Frontal cortex (tissue), 4 donors: ENCODE measurements around the gene NRXN3. TPM values are rescaled to one million over a fixed set of nuclear protein-coding genes. Genes with fewer than 3 reads are reported as not detected.
"Not testable (repeated sequence)": the region's sequence is repeated elsewhere in the genome, so short reads cannot be mapped to it uniquely, and the experiment has no call there.

Source experiments
- DNase-seq, 2 donors: peaks; one replicate each; pipeline ENCODE4 v3.0.0; 2012; ENCODE audit warnings: low spot score in 2 of 2
- FAIRE-seq: peaks from 2 replicates; lab custom pipeline; 2012; peaks lifted over from hg19 to GRCh38; lab: Jason Lieb, UNC
- total RNA-seq: library from RNA; depleted of rRNA; stranded (reverse); fragments of >200 nt; gene quantifications from one replicate; pipeline ENCODE4 v1.2.3, GENCODE V29; 2014
- donor health status: control.
- donor health status: control.
- donor health status: control.

The NRXN3 gene
- total RNA-seq, 1 donor from 2014 or later, result 44.8 TPM

DNA sequence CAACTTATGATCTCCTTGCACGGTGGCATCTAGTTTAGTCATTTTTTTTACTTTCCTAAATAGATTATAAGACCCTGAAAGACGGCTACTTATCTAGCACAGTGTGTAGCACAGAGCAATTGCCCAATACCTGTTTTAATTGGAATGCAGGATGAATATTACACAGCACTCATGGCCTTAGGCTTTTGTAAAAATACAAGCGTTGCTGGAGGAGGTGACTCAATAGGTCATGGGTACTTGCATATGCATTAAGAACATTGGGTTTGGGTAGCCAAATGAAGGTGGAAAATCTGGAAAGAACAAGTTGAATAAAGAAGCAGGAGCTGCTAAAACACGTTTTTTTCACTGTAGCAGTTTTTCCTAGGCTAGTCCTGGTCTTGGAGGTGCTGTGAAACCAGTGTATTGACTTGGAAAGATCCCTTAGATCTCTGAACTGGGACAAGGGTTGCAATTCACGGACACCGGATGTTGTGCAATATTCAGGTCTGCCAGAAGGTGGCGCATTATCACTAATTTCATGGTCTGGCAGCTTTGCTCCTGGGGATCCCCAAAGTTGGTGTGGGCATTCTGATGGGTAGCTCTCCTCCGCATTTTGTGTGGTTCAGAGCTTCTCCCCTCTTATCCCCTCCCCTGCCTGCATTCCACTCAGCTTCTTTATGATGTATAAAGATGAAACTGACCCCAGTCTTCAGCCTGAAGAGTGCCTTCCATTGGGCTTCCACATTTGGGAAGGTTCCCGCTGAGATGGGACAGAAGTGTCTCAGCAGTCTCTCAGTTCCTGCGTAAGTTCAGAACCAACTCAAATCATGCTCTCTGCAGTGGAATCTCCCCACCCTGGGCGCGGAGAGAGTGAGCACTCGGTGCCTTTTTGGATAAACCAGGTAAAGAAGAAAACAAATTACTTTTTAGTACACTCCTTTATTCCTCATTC is 278.3 kb downstream of the NRXN3 start:
- DNase-seq (peak; percentile 7 to 30), FAIRE-seq (no peak)

DNA sequence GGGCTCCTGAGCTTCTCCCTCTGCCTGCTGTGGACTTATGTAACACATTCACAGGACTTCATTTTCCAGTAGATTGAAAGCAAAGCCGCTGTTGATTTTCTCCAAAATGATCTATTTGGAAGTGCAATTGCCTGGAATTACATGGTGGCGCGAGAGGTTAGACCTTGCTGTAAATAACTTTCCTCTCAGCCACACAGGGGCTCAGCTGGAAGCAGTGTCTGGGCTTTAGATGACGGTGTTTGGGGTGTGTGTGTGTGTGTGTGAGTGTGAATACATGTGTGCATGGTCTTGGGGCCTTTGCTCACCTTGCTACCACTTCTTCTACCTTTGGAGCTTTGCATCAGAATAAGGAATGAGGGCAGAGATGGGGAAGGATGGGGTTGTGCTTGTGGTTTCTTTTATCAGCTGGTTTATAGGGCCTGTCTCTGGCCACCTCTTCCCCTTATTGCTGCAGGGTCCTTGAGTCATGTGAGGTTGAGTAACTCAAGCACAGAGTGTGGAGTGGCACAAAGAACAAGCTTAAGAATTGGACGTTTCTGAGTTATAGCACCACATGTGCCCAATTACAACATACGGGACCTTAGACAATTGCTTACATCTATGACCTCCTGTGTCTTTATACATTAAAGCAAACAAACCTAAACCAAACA is 280.6 kb downstream of the NRXN3 start:
- DNase-seq (no peak), FAIRE-seq (no peak)

DNA sequence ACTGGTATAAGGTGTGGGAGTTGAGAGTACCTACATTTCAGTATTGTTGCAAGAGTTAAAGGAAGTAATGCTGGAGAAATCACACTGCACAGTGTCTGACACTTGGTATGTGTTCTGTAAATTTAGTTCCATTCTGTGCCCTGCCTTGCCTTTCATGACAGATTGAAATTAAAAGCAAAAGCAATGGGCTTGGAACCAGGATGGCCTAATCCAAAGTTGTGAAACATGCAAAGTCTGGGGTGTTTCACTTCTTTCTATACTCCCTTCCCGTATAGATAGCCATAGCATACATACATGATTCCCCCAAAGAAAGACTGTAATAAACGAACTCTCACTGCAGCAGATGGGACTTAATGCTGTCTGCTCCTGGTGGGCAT is 281.1 kb downstream of the NRXN3 start:
- DNase-seq (no peak), FAIRE-seq (no peak)

DNA sequence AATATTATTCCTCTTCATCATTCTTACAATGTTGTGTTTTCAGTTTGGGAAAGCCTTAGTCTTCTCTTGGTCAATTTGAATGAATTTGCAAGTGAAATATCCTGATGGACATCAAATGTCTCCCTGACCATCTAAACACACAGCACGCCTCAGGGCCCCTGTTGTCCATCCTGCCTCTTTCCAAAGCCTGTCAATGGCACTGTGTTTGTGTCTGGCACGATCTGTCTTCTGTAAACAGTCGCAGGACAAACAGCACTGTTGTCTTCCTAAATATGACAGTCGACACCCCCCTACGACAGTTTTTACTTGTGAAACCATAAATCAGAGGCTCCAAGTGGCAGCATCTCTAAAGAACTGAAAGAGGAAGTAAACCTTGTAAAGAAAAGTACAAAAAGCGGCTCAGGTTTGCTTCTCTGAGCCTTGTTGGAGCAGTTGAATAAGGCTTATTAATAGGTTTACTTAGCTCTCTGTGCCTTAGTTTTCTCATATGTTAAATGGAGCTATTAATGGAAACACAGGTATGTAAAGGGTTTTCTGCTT is 285.8 kb downstream of the NRXN3 start:
- DNase-seq (peak in 1 of 2 donors; percentile 2), FAIRE-seq (no peak)

DNA sequence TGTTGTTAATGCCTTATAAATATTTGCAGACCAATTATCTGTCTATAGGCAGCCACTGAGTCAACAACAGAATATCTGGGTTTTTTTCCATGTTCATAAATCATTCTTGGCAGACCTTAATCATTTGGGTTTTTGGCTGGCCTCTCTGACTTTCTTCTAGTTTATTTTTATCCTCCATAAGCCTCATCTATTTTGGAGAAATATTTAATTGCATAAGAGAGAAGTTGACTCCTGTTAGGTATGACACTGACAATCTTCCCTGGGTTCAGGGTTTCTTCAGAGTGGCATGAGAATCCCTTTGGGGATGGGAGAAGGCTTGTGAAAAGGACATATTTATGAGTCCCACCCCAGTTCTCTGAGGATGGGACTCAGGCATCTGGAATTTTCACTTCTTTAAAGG is 299.8 kb downstream of the NRXN3 start:
- FAIRE-seq, result no peak
- no peak for DNase-seq

DNA sequence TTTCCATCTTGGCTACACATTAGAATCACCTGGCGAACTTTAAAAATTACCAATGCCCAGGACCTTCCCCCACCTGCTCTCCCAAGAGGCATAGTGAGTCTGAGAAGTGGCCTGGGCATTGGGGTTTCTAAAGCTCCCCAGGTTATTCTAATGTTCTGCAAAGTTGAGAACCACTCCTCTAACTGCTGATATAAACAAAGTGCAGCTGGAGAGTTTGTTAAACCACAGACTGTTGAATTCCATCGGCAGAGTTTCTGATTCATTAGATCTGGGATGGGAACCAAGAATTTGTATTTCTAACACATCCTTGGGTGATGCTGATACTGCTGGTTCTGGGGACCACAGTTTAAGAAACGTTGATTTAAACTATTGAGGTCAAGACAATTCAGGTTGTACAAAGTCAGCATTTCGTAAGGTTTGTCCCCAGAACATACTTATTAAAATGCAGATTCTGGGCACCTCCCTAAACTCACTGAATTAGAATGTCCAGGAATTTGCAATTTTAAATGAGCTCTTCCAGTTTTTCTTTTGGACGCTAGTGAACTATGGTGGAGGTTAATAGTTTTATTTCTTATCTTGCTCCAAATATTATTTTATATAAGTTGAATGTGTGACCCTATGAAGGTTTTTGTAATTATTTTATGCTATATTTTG is 309.1 kb downstream of the NRXN3 start:
- FAIRE-seq, result no peak
- DNase-seq, result no peak

DNA sequence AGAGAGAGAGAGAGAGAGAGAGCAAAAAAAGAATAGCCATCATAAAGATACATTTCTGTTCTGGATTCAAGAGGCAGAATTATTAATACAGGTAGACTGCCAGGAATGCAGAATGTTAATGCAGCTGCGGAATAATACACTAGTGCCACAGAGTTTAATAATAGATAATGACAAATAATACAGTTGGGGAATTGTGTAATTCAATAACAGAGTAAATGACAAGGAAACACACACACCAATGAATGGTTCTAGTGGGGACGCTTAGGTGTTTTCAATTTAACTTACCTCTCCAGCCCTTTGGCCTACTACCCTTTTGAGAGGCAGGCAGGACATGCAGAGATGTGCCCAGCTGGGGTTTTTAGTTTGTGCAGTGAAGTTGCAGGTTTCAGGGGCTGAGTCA is 313.9 kb downstream of the NRXN3 start:
- DNase-seq, result no peak

DNA sequence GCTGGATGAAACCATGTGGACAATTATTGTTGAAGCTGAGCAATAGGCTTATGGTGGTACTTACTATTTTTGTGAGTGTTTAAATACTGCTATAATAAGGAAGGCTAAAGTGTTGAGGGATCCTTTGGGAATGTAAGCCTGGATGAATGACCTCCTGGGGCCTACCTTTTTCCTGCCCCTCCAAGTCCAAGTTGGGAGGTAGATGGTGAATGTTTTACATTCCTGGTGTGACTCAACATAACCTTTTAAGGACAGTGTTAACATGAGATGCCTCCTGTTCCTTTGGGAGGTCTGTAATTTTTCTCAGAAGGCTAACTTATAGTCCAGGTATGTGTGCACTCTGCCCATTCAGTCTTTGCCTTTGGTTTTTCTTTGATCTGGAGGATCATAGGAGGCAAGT is 315.9 kb downstream of the NRXN3 start:
- FAIRE-seq (no peak), DNase-seq (no peak)

More for the DNA sequence above, 313.9 kb downstream of the NRXN3 start:
- FAIRE-seq, result no peak

DNA sequence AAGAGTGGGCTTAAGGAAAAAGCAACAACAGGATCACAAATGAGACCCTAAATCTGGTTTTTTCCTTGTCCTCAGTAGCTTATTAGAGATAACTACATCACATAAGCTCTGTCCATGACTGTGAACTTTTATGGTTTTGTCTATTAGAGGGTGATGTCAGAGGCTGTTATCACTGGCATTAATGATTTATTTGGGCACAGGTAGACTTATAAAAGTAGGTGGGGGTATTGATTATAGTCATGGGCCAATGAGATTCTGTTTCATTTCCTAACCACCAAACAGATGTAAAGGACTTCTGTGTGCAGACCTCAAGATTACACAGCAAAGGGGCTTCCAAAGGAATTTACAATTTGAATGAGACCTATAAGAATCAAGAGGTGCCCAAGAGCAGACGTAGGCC is 316.4 kb downstream of the NRXN3 start:
- FAIRE-seq (no peak), DNase-seq (no peak)

DNA sequence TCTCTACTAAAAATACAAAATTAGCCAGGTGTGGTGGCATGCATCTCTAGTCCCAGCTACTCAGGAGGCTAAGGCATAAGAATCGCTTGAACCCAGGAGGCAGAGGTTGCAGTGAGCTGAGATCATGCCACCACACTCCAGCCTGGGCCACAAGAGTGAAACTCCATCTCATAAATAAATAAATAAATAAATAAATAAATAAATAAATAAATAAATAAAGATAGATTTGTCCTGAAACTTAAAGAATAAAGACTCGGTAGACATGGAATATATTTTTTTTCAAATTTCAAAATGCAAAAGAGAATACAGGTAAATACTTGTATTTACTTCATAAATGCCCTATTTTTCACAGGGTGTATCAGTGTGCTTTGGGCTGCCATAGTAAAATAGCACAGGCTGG is 317.4 kb downstream of the NRXN3 start:
- DNase-seq, FAIRE-seq: not testable (repeated sequence)

DNA sequence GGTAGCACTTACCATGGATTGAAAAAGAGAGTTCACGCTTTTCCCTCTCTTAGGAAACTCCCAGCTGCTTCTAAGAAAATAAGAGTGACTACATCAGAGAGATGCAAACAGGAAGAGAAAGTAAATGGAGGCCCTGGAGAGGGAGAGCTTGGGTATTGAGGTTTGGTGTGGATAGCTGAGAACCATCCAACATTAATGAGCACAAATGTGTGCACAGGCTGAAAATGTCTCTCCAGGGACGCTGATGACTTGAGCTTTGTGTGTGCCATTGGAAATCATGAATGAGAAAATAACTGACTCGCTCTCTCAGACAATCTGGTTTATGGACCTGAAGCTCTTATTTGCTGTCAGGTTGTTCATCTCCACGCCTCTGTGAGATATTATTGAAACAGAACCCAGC is 318.8 kb downstream of the NRXN3 start:
- no peak for FAIRE-seq
- no peak for DNase-seq

DNA sequence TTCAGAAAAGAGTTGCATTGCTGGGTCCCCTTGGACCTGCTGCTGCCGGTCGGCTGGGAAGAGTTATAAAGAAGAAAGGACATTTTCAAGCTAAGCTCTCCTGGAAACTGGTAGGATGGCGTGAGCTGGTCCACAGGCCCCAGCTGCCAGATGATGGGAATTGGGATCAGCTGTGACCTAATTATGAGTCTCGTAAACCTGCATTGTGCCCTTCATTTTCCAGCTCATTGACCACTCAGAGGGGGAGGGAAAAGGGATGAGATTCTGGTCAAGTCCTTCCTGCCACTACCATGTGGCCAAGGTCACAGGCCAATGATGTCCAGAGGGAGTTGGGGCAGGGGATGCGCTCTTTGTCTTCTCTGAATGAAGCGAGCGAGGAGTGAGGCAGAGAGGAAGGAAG is 320.9 kb downstream of the NRXN3 start:
- FAIRE-seq (no peak), DNase-seq (no peak)

DNA sequence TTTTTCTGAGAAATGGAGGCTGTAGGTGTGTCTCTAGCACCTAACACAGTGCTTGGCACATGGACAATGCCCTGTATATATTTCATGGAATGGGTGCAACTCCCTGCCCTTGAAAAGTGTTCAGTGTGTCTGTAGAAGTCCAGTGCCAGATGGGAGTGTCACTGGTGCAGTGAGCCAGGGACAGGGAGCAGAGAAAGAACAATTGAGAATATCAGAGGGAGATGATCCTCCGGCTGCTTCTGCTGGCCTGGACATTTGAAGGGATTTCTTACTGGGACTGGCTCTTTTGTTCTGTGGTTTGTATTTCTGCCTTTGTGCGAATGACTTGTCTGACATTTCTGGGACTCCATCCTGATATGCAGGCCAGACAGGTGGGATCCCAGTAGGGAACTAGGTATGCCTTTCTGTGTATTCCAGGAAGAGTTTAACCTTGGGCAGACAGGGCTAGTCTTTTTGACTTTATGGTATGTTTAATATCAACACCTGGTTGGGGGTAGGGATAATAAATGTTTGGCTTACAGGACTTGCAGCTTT is 328.0 kb downstream of the NRXN3 start:
- no peak for DNase-seq
- FAIRE-seq, result no peak

DNA sequence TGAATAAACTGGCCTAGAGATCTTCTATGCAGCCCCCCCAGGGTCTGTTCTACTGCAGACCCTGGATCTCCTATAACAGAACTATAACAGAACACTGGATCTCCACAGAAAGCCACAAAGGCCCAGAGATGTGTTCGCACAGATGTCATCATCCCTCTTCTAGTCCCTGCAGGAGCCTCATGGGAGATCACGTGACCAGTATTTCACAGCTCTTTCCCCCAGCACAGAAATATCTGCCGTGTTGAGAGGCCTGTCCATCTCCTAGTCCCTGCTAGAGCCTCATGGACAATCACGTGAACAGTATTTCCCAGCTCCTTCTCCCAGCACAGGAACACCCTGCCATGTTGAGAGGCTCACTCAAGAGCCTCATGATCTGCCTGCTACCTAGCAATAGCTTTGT is 331.7 kb downstream of the NRXN3 start:
- FAIRE-seq (no peak), DNase-seq (no peak)

DNA sequence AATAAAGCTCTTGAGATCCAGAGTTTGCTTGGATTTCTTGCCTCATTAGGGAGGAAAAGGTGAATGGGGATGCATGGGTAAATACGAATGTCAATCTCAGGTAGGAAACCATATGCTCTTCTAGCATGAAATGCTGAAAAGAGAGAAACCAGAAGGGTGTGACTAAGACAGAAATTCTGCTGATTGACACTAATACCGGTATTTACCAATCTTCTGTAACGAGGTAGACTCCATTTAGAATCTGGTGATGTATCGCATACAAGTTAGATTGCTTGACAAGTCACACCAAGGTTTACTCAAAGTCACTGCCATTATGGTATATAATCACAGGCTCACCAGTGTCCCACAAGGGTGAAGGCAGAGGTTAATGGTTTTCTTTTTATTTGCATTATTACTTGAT is 337.9 kb downstream of the NRXN3 start:
- DNase-seq (no peak), FAIRE-seq (no peak)

DNA sequence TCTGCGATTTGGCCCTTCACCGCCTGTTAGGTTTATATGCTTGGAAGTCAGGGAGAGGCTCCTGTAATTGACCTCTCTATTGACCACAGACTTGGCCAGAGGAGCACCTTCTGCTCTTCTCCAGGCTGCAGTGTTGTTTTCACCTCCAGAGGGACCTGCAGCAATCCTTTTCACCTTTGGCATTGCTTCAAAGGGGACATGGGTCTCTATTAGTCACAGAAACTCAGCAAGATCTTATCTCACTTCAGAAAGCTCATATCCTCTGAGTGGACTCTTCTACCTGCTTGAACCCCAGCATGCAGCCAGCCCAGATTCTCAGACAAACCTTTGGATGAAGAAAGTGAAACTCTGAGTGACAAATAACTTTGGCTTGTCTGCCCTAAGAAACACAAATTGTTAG is 339.3 kb downstream of the NRXN3 start:
- FAIRE-seq, result no peak
- DNase-seq, result no peak

DNA sequence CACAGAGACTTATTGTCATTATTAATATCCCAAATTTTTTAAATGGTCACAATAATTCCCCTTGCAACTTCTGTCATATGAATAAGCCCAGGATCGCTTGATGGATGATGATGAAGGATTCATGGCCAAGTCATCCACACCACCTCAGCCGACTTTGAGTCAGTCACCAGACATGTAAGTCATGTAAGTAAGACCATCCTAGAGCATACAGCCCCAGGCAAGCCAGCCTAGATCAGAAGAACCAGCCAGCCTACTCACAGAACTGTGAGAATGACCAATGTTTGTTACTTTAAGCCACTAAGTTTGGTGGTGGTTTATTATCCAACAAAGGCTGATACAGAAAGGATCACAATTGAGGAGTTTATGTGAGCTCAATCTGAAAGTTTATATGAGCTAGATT is 341.8 kb downstream of the NRXN3 start:
- FAIRE-seq, result no peak

DNA sequence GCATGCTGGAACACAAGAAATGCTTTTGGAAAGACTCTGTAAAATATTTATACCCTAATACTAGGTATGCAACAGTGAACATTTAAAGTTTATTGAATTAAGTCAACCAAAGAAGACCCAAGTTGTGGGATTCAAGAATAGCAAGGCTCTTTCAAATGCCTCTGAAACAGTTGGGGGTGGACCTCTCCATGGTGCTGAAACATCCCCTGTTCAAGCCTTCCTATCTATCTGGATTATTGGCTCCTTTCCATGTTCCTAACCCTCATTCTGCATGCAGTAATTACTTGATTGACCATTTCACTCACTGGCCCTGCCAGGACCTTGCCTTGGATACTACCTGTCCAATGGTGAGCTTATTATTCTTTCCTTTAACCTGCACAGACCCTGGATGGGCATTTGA is 349.7 kb downstream of the NRXN3 start:
- no peak for FAIRE-seq
- no peak for DNase-seq

More for the DNA sequence above, 341.8 kb downstream of the NRXN3 start:
- no peak for DNase-seq

DNA sequence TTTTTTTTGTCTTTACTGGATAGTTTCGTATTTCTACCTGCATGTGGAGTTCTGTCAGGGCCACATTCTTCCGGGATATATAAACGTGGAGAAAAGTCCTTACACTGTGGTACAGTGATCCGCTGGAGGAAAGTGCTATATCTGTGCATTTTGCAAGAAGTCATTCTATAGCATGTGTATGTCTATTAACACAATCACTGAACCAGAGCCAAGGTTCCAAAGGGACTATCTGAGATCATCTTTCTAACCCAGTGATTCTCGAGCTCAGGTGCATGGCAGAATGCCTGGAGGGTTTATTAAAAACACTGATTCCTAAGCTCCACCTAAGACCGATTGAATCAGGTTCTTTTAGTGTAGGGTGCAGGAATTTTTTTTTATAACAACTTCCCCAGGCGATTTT is 354.0 kb downstream of the NRXN3 start:
- no peak for FAIRE-seq

DNA sequence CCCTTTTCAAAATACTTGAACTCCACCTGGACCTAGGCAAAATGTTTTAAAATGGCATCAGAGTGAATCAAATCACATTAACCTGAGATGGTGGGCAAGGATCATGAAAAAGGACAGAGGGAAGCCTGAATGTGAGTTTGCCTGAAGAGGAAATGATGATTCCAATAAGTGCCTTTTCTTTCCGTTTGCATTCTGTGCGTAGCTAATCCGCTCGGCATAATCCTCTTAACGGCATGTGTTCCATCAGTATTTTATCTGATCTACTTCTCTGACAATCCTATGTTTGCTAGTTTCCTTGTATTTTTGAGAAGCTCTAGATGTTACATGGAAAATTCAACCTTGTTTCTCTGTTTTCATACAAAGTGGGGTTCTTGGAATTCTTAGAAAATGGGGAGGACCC is 354.6 kb downstream of the NRXN3 start:
- no peak for FAIRE-seq
- no peak for DNase-seq

More for the DNA sequence above, 354.0 kb downstream of the NRXN3 start:
- DNase-seq, result no peak
